H1 (cell line): ENCODE results near the gene DKC1. TPM values are rescaled to one million over a fixed set of nuclear protein-coding genes. Genes with fewer than 3 reads are reported as not detected.
A peak's percentile ranks its signal among the peaks of the same experiment; 100 is the strongest.

ENCODE experiments used
- CHD7 ChIP-seq: fragments of 300-600 bp; sonication (generic); IDR thresholded peaks from 2 replicates; pipeline ENCODE4 v1.7.1; 2012; ENCODE audit warnings: low read length, moderate library complexity, mild to moderate bottlenecking, inconsistent platforms; ENCODE audit not compliant: insufficient replicate concordance
- CTCF ChIP-seq, 3 experiments: IDR thresholded peaks; 1 replicate in 2 of 3; 2 replicates in 1 of 3; pipeline versions ENCODE4 v1.5.1 to v1.6.1; 2011; ENCODE audit warnings: low read length in 3 of 3, mild to moderate bottlenecking in 3 of 3, inconsistent platforms in 2 of 3, low read depth in 1 of 3, moderate library complexity in 1 of 3; ENCODE audit not compliant: insufficient read depth in 1 of 3; ENCODE audit errors: control extremely low read depth in 1 of 3
- E2F6 ChIP-seq: IDR thresholded peaks from 2 replicates; pipeline ENCODE4 v1.6.1; 2012; ENCODE audit warnings: inconsistent platforms
- EGR1 ChIP-seq: IDR thresholded peaks from 2 replicates; pipeline ENCODE4 v1.6.1; 2011; ENCODE audit warnings: low read depth, low read length, borderline replicate concordance
- MAX ChIP-seq: IDR thresholded peaks from 2 replicates; pipeline ENCODE4 v1.6.1; 2012; ENCODE audit warnings: inconsistent platforms
- RAD21 ChIP-seq, 2 experiments: IDR thresholded peaks in 1 of 2; conservative IDR thresholded peaks in 1 of 2; 2 replicates each; pipeline ENCODE4 v1.6.1; 2011; ENCODE audit warnings: low read depth in 2 of 2, low read length in 2 of 2, improper control_type of control experiment in 1 of 2, inconsistent platforms in 1 of 2, mild to moderate bottlenecking in 1 of 2, moderate library complexity in 1 of 2
- SP1 ChIP-seq: IDR thresholded peaks from 2 replicates; pipeline ENCODE4 v1.6.1; 2011; ENCODE audit warnings: low read depth, low read length
- SP2 ChIP-seq: IDR thresholded peaks from 2 replicates; pipeline ENCODE4 v1.6.1; 2012; ENCODE audit warnings: mild to moderate bottlenecking, low read length, inconsistent platforms
- polyA plus RNA-seq, 7 experiments: library from polyadenylated mRNA; depleted of rRNA in 3 of 7; stranded (reverse) in 5 of 7; unstranded in 2 of 7; fragments of >200 nt in 5 of 7; fragments of 200-250 nt in 2 of 7; gene quantifications; 1 replicate in 5 of 7; 2 replicates in 1 of 7; 4 replicates in 1 of 7; pipeline versions ENCODE4 v1.2.1 to v1.2.3, GENCODE V29; 2011 to 2013; ENCODE audit warnings: missing spikeins in 2 of 7, mixed read lengths in 2 of 7
- total RNA-seq: library from RNA; stranded (reverse); fragmentation: NEBNext Ultra II Directional; extraction: Animal tissue kit (Norgen Biotek cat#: 25700); gene quantifications from 2 replicates; pipeline ENCODE4 v1.2.1, GENCODE V29; 2021

Gene DKC1
- total and polyA plus RNA-seq, 2 of the 8 experiments (the other 6 are each of a cell fraction or from before 2014, with no cell fraction given) = 65.6 to 143 TPM

GRCh38 chrX:154715825-154716224, 46.8 kb upstream of the DKC1 start (continued):
- TF ChIP-seq CHD7 (no peak), SP1 (no peak), E2F6 (no peak), EGR1 (no peak), CTCF (IDR thresholded peaks at IDR 0.05; ENCODE audit: control extremely low read depth in 1 of 3, insufficient read depth in 1 of 3, low read depth in 1 of 3, low read length in 3 of 3) (peak; percentile 35 to 49 (median 44); a peak in 3 of 4 replicates), SP2 (no peak), RAD21 (IDR thresholded peaks at IDR 0.05 in 1 of 2, conservative IDR thresholded peaks at IDR 0.05 in 1 of 2; ENCODE audit: low read depth in 2 of 2, low read length in 2 of 2) (peak in 1 of 2 experiments; percentile 31; a peak in 2 of 4 replicates), MAX (no peak)
